Stomach (tissue), 4 donors: ENCODE results near the gene RPL39L.

ENCODE experiments used
- EP300 ChIP-seq: sonication (generic); formaldehyde crosslinking; IDR thresholded peaks from one replicate; pipeline ENCODE4 v1.6.1; 2017; ENCODE audit warnings: antibody characterized with exemption
- POLR2A ChIP-seq, 4 donors: fragments of 450-650 bp; IDR thresholded peaks; one replicate each; pipeline ENCODE4 v1.6.1; 2016; ENCODE audit warnings: antibody characterized with exemption in 4 of 4, control low read depth in 2 of 4, mild to moderate bottlenecking in 1 of 4, moderate library complexity in 1 of 4
- POLR2AphosphoS5 ChIP-seq, 3 donors: sonication (generic); formaldehyde crosslinking; IDR thresholded peaks; one replicate each; pipeline ENCODE4 v1.6.1; 2016; ENCODE audit warnings: antibody characterized with exemption in 3 of 3
- TF ChIP-seq, protein P1 (sequence below), 7 experiments: fragments of 450-650 bp in 4 of 7; fragments of 200-600 bp in 3 of 7; sonication (generic) in 3 of 7; IDR thresholded peaks; one replicate each; pipeline ENCODE4 v1.5.1; 2016 to 2019; ENCODE audit warnings: antibody characterized with exemption in 7 of 7, control low read depth in 2 of 7, mild to moderate bottlenecking in 1 of 7

DNA sequence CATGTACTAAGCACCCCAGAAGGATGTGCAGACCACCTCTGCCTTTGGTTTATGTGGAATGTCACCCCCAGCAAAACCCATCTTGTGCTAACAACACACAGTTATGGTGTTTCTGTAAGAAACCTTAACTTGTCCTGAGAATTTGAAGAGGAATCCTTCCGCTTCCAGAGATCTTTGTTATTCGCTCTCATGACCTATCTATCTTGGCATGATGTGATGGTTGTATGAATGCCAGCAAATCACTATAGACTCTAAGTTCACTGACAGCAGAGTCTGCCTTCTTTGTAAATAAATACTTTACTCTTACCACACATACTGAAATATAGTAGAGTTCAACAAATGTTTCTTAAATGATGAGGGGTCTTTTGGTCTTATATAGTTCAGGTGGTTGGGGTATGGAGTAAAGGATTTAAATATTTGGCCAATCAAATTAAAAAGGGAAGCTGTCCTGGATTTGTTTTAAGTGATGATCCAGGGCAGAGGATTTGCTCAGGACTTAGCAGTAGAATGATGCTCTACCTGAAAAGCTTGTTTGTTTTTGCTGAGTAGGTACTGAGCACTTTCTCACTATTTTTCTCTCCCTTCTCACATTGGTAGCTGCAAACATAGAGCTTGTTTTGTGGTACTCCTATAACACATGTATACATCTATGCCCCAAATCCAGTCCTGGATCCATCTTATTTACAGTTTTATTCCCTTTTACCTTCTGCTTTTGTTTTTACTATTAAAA, 30.1 kb upstream of the RPL39L start:
- TF ChIP-seq POLR2AphosphoS5 (IDR thresholded peaks at IDR 0.05) (no peak), EP300 (no peak), POLR2A (IDR thresholded peaks at IDR 0.05) (no peak)
- TF ChIP-seq, protein P1, sequence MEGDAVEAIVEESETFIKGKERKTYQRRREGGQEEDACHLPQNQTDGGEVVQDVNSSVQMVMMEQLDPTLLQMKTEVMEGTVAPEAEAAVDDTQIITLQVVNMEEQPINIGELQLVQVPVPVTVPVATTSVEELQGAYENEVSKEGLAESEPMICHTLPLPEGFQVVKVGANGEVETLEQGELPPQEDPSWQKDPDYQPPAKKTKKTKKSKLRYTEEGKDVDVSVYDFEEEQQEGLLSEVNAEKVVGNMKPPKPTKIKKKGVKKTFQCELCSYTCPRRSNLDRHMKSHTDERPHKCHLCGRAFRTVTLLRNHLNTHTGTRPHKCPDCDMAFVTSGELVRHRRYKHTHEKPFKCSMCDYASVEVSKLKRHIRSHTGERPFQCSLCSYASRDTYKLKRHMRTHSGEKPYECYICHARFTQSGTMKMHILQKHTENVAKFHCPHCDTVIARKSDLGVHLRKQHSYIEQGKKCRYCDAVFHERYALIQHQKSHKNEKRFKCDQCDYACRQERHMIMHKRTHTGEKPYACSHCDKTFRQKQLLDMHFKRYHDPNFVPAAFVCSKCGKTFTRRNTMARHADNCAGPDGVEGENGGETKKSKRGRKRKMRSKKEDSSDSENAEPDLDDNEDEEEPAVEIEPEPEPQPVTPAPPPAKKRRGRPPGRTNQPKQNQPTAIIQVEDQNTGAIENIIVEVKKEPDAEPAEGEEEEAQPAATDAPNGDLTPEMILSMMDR (IDR thresholded peaks at IDR 0.05) = no peak
